HG03175 (cell line): ENCODE measurements around the gene C20orf204.
A peak's percentile ranks its signal among the peaks of the same experiment; 100 is the strongest.

Experiments used
- ATAC-seq: cut with Tn5 transposase; IDR thresholded peaks from one replicate; pipeline ENCODE4 v1.9.1; 2021; ENCODE audit warnings: mild to moderate bottlenecking, moderate library complexity; ENCODE audit not compliant: unreplicated experiment

The C20orf204 gene

DNA sequence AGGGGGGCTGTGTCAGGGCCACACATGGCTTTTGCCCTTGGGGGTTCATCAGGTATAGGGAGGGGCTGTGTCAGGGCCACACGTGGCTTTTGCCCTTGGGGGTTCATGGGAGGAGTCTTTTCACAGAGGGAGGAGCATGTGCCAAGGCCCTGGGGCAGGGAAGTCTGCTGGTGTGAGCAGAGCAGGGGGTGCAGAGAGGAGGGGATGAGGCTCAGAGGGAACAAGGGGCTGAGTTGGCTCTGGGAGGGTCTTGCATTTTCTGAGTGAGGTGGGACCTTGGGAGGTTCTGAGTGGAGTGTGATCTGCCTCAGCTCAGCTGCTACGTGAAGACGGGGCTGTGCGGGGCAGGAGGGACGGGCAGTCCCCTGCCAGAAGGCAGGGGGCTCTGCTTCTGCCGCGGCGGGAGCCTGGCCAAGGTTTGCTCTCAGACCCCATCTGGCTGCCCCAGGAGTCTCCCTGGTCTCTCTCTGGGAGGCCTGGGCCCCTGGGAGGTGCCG is 19.5 kb downstream of the C20orf204 start:
- no peak for ATAC-seq

DNA sequence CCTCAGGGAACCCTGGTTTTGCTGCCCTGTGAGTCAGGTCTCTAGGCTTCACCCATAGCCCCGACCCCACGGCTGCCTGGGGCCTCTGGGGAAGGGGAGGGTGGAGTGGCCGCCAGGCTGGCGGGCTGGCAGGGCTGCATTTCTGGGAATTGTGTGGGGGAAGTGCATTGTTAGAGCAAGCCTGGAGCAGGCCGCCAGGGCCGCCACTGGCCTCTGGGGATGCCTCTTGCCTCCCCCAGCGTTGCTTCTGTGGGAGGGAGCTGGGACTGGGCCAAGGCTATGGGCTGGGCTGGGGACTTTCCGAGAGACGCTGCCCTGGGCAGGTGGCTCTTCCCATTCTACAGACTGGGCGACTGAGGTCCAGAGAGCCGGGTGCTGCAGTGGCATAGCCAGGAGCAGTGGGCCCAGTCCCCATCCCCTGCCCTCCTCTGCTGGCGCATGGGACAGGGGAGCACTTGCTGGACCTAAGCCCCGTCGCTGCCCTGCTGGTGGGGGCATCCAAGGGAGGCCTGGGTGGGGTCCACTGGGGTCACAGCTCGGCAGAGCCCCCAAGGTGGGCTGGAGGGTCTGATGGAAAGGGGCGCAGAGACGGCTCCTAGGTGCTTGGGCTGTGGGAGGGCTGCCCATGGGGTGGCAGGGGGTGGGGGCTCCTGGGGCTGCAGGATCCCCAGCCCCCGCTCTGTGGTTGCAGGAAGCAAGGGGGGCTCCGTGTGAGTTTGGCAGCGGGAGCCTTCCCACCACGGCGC is 20.1 kb downstream of the C20orf204 start:
- ATAC-seq, result no peak

DNA sequence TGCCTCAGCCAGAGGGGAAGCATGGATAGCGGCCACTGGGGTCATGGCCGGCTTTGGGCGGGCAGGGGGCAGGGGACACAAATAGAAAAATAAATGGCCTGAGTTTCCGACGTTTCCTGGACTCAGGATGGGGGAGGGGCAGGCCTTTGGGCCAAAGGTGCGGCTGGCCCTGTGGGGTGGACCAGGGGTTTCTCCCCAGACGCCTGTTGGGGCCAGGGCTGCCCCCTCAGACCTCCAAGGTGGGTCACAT is 20.6 kb downstream of the C20orf204 start:
- no peak for ATAC-seq

DNA sequence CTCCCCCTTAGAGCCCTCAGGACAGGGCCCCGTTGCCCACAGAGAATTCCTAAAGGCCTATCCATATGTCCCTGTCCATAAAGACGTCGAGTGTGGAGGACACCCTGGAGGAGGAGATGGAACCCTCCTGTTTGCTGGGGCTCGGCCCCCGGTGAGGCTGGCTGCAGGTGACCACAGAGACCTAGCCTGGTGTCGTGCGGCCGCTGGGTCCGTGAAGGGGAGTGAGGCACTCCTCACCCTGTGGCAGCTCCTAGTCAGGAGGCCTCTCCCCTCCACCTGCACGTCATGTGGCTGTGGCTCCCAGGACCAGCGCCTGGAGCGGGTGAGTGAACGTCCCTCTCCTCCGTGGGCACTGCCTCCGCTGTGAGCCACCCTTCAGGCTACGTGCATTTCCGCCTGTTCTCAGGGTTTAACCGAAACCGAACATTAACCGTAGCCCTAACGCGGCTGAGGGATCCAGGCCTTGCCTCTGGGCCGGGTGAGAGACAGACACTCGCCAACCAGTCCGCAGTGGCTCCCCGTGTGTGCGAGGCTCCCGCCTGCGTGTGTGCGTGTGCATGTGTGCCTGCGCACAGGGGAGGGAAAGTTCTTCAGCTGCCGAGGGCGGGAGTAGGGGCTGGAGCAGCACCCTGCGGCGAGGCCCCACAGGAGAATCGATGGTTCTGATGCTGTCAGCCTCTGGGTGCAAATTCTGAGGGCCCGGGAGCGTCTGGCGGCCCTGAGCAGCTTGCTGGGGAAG is 21.1 kb downstream of the C20orf204 start:
- ATAC-seq, result no peak

DNA sequence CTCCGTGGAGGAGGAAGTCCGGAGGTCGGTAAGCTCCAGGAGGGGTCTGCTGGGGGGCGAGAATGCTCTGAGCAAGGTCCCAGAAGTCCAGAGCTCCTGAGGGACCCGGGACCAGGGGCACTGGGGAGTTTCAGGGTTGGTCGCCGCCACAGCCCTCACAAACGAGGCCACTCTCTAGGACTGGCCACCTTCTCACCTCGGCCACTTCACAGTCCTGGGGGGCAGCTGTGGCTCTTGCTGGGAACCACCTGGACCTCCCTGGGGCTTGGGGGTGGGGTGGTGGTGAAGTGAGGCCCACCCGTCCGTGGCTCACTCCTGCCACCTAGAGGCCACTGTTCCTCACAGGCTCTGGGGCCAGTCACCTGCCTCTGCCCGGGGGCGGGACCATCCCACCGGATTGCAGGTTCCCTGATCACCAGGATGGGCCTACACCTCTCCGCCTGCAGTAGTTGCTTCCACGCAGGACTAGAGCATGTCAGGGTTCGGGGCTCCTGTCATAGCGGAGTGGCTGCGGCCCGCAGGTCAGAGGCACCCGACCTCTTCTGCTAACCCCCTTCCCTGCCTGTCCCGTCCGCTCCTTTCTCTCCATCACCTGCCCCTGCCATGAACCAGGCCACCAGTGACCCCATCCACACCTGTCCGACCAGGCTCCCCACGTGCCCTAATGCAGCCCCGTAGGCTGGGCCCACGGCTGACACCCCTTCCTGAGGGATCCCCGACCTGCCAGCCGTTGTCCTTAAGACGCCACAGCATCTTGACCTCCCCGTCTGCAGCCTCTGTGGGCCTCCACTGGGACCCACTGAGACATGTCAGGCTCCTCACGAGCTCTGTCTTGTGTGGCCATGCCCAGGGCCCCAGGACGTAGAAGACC is 21.9 kb downstream of the C20orf204 start:
- peak; percentile 49 for ATAC-seq

DNA sequence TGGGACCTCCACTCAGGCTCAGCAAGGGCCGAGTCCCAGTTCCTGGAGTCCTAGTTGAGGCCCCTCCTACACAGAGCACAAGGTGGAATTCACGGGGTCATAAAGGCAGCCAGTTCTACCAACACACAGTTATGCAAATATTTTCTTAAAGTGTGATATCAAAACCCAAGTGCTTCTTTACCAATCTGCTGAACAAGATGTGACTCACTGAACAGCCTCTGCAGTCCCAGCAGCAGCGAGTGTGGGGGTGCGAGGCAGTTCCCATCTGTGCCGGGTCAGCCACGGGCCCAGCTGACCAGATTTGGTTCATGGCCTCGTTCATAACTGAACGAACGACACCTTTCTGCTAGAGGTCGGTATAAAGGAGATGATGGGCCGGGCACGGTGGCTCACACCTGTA is 22.6 kb downstream of the C20orf204 start:
- ATAC-seq, result no peak

DNA sequence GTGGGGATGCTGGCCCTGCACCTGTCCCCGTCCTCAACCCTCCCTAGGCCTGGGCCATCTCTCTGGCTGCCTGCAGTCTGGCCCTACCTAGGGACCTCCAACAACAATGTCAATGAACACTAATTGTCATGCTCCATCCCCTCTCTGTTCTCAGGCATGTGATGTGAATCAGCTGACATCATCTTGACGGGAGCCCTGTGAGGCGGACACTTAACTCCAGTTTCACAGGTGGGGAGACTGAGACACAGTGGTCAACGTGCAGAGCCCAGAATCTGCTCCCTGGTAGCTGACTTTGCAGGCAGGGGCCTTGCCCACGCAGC is 26.3 kb downstream of the C20orf204 start:
- ATAC-seq, result no peak

DNA sequence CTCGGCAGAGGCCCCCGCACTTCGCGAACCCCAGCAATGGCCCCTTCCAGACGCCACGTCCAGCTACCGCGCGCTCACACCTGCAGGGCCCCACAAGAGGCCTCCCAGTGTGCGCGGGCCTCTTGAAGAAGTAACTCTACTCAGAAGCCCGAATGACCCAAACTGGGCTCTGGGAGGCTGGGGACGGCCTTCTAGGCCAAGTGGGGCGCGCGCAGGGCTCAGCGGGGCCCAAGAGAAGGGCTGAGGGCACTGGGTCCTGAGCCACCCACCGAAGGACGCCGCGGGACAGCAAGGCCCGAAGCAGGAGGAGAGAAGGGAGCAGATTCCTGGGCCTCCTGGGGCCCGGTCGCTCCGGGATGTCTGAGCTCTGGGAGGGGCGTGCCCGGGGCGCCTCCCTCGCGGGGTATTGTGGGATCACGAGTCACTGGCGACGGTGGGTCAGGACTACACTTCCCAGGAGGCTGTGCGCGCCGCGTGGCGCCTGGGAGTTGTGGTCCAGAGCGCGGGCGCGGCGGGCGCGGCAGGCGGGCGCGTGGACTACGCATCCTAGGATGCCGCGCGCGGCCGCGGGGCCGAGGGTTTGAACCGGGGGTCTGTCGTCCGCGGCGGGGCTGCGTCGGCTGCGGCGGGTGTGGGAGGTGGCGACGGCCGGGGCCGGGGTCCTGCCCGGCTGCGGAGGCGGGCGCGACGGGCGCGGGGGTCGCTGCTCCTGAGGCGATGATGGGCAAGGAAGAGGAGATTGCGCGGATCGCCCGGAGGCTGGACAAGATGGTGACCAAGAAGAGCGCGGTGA is 26.8 kb downstream of the C20orf204 start, which contains the start of gene TCEA2:
TCEA2 (plus strand) TSS at position 603 of the 793 bp plus-strand sequence; CDS start at position 718, 115 bp downstream.
- peak; percentile 75 for ATAC-seq

DNA sequence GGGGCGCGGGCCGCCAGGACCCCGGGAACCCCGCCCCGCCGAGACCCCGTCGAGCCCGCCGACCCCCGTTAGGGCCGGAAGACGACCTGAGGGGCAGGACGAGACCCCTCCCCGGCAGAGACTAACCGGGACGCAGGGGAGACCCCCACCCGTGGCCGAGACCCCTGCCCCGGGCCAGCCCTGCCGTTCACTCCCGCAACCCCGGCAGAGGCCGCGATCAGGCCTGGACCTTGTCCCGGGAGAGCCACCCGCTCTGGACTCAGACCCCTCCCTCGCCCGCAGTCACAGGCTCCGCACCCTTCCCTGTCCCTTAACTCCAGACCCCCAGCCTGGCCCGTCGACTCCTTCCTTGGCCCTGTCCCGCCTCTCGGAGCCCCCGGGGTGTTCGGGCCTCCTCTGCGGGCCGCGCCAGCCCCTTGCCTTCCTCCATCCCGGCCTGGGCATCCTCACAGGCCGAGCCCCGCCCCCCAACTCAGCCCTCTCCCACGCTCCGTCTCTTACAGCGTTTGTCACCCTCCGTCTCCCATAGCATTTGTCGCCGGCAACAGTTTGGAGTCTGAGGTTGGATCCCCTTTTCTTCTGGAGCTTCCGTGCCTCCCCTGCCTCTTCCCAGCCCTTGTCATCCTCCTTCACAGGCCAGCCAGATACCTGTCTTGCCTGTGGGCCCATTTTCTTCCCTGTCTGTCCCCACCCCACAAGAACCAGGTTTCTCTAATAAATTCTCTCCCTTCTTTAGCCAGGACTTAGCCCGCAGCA is 27.6 kb downstream of the C20orf204 start:
- ATAC-seq, result no peak

DNA sequence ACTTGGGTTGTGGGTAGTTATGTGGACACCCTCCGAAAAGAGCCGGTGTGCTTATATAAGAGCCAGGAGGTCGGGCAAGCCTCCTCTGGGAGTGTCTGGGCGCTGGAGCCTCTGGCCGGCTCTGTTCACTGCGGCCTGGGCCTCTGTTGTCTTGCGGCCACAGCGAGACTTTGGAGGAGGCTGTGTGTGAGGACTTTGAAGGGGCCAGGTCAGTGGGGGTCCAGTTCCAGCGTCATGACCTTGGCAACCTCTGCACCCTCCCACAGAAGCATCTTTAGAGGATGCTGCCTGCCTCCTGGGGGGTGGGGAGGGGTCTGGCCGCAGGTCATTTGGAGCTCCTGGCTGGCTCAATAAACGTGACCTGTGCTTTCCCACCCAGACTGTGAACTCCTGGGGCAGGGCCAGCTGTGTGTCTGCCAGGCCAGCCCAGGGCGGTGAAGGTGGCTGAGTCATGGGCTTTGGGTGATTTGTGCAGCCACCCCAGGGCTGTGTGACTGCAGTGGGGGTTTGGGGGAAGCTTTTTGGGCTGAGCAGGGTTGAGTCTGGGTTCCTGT is 28.2 kb downstream of the C20orf204 start:
- no peak for ATAC-seq

DNA sequence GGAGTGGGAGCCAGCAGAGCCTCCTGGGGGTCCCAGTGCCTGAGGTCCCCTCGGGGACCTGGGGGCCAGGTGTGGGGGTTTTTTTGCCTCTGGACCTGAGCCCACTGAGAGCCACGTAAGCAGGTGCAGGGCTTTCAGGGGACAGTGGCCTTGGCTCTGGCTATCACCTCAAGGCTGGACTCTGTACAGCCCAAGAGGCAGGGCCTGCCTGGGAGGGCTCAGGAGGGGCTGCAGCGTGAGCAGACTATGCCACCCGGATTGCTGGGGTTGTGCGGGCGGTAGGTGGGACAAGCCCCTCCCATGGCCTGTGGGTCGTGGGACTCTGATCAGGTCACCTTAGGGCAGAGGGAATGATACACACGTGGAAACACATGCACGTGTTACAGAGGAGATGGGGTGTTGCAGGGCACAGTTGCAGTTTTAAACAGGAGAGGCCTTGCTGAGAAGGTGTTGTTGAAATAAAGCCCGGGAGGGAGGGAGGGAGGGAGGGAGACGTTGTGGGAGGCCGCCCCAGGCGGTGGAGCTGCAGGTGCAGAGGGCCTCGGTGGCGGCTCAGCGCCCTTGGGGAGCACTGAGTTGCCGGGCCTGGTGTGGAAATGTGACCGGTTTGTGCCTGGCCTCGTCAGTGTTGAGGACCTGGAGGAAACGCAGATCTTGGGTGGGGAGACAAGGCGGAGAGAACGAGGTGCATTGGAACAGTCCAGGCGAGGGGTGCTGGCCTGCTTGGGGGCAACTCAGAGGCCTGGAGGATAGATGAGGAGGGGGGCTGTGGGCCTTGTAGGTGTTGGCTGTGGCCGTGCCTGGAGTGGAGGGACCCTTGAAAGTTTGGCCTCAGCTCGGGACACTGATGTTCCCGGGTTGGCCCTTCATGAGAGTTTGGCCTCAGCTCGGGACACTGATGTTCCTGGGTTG is 29.3 kb downstream of the C20orf204 start:
- ATAC-seq, result no peak

DNA sequence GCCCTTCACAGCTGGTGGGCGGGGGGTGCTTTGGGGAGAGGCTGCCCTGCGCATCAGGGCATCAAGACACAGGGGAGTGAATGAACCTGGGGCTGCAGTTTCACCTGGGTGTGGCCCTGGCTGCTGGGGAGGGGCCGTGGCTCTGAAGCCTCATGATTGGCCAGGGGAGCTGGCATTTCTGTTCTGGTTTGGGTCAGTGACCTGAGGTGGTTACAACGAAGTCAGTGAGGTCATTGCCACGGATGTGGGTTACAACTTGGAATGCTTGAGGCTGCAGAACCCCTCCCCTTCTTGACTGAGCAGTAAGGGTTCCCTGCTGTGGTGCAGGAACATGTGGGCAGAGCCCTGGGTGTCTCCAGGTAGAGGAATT is 30.0 kb downstream of the C20orf204 start:
- ATAC-seq, result peak; percentile 55

DNA sequence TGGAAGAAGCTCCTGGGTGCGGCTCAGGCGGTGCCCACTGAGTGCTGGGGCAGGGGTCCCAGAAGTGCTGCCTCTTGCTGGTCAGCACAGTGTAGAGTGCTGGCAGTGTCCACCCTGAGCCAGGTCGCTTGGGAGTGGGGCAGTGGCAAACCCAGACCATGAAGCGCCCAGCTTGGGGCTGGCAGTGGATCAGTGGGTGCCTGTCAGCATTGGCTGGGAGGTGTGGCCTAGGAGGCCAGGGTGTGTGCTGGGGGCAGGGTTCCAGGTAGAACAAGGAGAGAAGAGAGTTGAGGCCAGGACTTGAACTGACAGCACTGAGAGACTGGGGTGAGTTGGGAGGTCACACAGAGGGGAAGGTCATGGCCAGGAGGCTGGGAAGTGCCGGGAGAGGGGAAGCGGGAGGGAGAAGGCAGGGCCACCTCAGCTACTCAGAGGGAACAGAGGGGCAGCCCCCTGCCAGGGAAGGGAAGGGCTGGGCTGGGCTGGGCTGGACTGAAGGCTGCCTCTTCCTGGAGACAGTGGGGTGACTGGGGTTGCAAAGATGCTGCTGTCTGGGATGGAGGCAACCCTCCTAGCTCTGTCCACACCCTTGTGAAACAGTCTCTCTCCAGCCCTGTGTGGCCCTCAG is 31.1 kb downstream of the C20orf204 start:
- no peak for ATAC-seq

DNA sequence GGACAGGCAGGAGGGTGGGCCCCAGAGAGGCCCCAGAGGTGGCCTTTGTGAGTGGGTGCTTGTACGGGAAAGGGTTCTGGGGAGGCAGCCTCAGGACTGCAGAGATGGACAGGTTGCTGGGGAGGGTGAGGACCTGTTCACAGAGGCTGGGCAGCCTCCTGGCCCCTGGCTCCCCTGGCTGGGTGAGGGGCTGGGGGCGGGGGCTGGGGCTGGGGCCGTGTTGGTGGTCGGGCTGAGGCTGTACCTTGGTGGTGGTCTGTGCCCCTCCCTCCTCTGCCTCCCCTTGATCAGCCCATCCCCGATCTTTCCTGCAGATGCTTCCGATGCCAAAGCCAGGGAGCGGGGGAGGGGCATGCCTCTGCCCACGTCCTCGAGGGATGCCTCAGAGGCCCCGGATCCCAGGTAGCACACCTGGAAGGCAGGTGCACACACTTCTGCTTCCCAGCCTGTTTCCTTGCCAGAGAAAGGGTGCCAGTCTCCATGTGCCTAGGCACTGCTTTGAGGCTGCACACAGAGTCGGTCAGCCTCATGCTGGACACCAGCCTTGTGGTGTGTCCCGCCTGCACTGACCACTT is 31.8 kb downstream of the C20orf204 start:
- no peak for ATAC-seq

DNA sequence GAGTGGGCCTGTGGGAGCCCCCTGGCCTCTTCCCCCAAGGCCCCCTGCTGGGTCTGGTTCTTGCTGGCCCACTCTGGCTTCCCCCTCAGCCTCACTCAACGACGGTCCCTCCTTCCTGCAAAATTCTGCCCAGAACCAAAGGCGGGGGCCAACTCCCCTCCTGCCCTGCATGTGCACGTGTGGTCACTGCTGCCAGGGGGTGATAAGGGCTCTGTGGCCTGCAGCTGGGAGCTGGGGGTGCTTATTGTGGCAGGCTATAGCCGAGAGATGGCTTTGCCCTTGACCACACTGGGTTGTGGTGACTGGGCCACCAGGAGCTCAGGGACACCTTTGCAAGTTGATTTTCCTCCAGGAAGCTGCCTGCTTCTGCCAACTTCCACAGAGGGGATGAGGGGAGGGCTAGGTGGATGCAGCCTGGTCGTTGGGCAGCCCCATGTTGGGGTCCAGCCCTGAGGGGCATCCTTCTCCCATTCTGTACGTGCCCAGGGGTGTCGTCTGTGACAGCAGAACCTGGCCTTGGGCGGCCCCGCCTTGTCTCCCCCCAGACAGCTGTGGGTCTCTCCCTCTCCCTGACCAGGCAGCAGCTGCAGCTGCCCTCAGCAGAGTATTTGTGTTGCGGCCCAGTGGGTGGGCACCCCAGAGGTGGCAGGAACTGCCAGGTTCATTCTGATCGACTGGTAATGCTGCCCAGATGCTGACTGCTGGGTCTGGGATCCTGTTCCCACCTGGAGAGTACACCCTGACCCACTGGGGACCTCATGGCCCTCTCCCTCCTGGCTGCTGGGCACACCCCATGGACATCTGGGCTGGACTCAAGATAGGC is 32.6 kb downstream of the C20orf204 start:
- ATAC-seq, result no peak

DNA sequence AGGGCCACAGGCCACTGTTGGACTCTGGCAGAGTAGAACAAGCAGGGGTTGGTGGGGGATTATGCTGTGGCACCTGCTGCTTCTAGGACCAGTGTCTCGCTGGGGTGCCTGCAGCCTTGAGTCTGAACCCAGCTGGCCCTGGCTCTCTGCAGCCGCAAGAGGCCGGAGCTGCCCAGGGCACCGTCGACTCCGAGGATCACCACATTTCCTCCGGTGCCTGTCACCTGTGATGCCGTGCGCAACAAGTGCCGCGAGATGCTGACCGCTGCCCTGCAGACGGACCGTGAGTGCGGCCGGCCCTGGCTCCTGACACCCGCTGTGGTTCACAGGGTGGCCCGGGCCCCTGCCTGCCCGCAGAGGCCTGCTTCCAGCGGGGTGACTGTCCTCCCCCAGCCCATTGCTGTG is 33.2 kb downstream of the C20orf204 start:
- ATAC-seq, result no peak

DNA sequence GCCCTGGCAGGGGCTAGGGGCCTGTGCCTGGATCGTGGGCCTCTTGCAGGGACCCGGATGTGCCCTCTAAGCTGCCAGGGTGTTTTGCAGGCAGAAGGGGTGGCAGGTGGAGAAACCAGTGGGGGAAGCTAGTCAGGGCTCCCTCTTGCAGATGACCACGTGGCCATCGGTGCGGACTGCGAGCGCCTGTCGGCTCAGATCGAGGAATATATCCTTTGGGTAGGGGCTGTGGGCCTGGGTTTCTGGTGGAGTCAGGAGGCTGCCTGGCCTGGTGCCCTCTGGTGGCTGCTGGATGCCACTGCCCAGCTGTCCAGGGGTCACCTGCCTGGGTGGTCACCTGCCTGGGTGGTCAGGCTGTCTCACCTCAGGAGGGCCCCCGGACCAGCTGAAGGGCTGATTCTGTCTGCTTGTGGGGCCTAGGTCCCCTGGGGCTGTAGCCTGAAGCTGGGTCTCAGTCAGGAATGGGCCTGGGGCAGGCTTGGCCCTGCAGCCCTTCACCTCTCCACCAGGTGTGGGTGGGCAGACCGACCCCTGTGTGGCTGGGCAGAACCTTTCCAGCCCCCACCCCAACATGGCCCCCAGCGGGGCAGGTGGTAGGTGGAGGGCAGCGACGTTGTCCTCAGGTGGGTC is 33.7 kb downstream of the C20orf204 start:
- ATAC-seq, result no peak
